Pancreas (tissue), 10 donors: Measurements from ENCODE around the gene RNFT2. TPM values are rescaled to one million over a fixed set of nuclear protein-coding genes. Genes with fewer than 3 reads are reported as not detected.

Experiments used
- ATAC-seq, 4 donors: fragments of 200-7000 bp; cut with Tn5 transposase; one replicate each; pipeline versions ENCODE4 v1.8.0 to v1.9.1; 2020; ENCODE audit warnings: mild to moderate bottlenecking in 4 of 4, moderate library complexity in 4 of 4
- DNase-seq, 6 donors: peaks; one replicate each; pipeline ENCODE4 v3.0.0-alpha.2; 2020
- FAIRE-seq: peaks from 2 replicates; lab custom pipeline; 2012; peaks lifted over from hg19 to GRCh38; lab: Jason Lieb, UNC
- H3K27ac ChIP-seq, 4 donors: fragments of 200-600 bp; sonication (generic); 1 replicate in 3 of 4; 2 replicates in 1 of 4; pipeline versions ENCODE4 v1.5.0 to v1.8.0; 2020
- H3K27me3 ChIP-seq, 4 donors: fragments of 200-600 bp; one replicate each; pipeline ENCODE4 v1.8.0; 2021
- H3K36me3 ChIP-seq, 3 donors: fragments of 200-600 bp; sonication (generic) in 1 of 3; one replicate each; pipeline versions ENCODE4 v1.5.0 to v1.8.0; 2020 to 2021
- H3K4me1 ChIP-seq, 3 donors: fragments of 200-600 bp; one replicate each; pipeline ENCODE4 v1.8.0; 2021
- H3K4me3 ChIP-seq, 4 donors: fragments of 200-600 bp; sonication (generic) in 2 of 4; one replicate each; pipeline versions ENCODE4 v1.5.0 to v1.8.0; 2020 to 2021
- H3K9me3 ChIP-seq, 4 donors: fragments of 200-600 bp; one replicate each; pipeline ENCODE4 v1.8.0; 2021
- WGBS, 2 donors: extraction: QIAGEN DNeasy Blood & Tissue Kit; methylation state at CpG; one replicate each; pipeline ENCODE4 v1.1.7; 2013; 5-methylcytosine and 5-hydroxymethylcytosine counted together
- intact Hi-C, 3 donors: fragments of 100-400 bp; cut with DNase I; formaldehyde crosslinking; loops; one replicate each; pipeline versions ENCODE4 v1.11.1 to v1.14.2; 2022
- polyA plus RNA-seq, 2 donors: library from polyadenylated mRNA; stranded (reverse); fragments of 200-250 nt; gene quantifications; one replicate each; pipeline ENCODE4 v1.2.3, GENCODE V29; 2013
- total RNA-seq, 6 donors: library from RNA; stranded (reverse); fragmentation: NEBNext Ultra II Directional in 4 of 6; extraction: Animal tissue kit (Norgen Biotek cat#: 25700) in 4 of 6; gene quantifications; one replicate each; pipeline versions ENCODE4 v1.2.1 to v1.2.4, GENCODE V29; 2021 to 2023
- TF ChIP-seq, protein P1 (sequence below), 4 donors: fragments of 200-600 bp; sonication (generic) in 3 of 4; IDR thresholded peaks; one replicate each; pipeline versions ENCODE4 v1.5.0 to v1.8.0; 2021; ENCODE audit warnings: antibody characterized with exemption in 4 of 4
- donor health status: healthy with polysubstance abuse.
- donor health status: DM: no; HTN: no; CAD: no; lungs with moderate emphysema.
- donor health status: DM: no; HTN: no; CAD: no.
- donor health status: control.
- donor health status: control.
- donor health status: Bipolar disorder and iron deficiency.
- donor health status: DM: yes; HTN: yes; CAD: no.
- donor health status: DM: no; HTN: no; CAD: no.
- donor health status: DM: no; HTN: no; CAD: no.
- donor health status: DM: yes; HTN: yes; CAD: no.

RNFT2 gene
- total and polyA plus RNA-seq, 8 donors: 0.51 to 2.6 (median 1.5) TPM

GRCh38 chr12:116882742-116883141 is 144.6 kb downstream of the RNFT2 start:
- H3K27ac ChIP-seq: no peak overlapping the region
- H3K27me3 ChIP-seq: peaks cover 0 to 35% (median 6%) of the 10 kb centered on the region in 4 donors
- ATAC-seq (peak in 1 of 4 donors; percentile 23), DNase-seq (no peak), FAIRE-seq (no peak)
- H3K4me1 ChIP-seq: peaks cover 0 to 18% (median 0%) of the 10 kb centered on the region in 3 donors
- no peaks in the 10 kb centered on the region for H3K9me3 ChIP-seq
- no peaks in the 10 kb centered on the region for H3K36me3 ChIP-seq
- H3K4me3 ChIP-seq: no peak overlapping the region
- TF ChIP-seq, protein P1, sequence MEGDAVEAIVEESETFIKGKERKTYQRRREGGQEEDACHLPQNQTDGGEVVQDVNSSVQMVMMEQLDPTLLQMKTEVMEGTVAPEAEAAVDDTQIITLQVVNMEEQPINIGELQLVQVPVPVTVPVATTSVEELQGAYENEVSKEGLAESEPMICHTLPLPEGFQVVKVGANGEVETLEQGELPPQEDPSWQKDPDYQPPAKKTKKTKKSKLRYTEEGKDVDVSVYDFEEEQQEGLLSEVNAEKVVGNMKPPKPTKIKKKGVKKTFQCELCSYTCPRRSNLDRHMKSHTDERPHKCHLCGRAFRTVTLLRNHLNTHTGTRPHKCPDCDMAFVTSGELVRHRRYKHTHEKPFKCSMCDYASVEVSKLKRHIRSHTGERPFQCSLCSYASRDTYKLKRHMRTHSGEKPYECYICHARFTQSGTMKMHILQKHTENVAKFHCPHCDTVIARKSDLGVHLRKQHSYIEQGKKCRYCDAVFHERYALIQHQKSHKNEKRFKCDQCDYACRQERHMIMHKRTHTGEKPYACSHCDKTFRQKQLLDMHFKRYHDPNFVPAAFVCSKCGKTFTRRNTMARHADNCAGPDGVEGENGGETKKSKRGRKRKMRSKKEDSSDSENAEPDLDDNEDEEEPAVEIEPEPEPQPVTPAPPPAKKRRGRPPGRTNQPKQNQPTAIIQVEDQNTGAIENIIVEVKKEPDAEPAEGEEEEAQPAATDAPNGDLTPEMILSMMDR (IDR thresholded peaks at IDR 0.05): no peak
- 27 to 31% methylated on average over 6 of the region's 6 CpGs for WGBS, 2 donors
- intact Hi-C loops: no loop called here

DNA sequence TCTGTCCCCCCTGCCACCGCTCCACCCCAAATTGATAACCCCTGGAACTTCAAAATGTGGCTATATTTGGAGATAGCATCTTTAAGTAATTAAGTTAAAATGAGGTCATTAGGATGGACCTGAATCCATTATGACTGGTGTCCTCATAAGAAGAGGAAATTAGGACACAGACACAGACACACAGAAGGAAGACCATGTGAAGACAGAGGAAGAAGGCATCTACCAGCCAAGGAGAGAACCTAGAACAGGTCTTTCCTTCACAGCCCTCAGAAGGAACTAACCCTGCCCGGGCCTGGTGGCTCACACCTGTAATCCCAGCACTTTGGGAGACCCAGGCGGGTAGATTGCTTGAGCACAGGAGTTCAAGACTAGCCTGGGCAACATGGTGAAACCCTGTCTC is 146.8 kb downstream of the RNFT2 start:
- Histone ChIP-seq H3K27ac (no peak overlapping the region), H3K4me1 (peaks cover 0 to 6% (median 0%) of the 10 kb centered on the region in 3 donors), H3K9me3 (no peaks in the 10 kb centered on the region), H3K36me3 (no peaks in the 10 kb centered on the region), H3K27me3 (peaks cover 0 to 14% (median under 1%) of the 10 kb centered on the region in 4 donors), H3K4me3 (no peak overlapping the region)
- TF ChIP-seq, protein P1 (IDR thresholded peaks at IDR 0.05): no peak
- ATAC-seq (no peak), DNase-seq (no peak), FAIRE-seq (no peak)
- 79 to 88% methylated on average over 3 of the region's 3 CpGs for WGBS, 2 donors
- intact Hi-C loops: no loop called here

DNA sequence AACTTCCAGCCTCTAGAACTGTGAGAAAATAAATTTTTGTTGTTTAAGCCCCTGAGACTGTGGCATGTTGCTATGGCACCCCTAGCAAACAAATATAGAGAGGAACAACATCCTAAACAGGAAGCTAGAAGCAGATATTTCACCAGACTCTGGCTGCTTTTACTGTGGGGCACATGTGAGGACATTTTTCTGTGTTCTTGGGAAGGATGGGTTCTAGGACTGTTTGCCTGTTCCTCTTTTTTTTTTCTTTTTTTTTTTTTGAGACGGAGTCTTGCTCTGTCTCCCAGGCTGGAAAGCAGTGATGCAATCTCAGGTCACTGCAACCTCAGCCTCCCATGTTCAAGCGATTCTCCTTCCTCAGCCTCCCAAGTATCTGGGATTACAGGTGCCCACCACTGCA is 147.4 kb downstream of the RNFT2 start:
- WGBS, 2 donors: 76 to 77% methylated on average over 2 of the region's 2 CpGs
- no peak for FAIRE-seq

DNA sequence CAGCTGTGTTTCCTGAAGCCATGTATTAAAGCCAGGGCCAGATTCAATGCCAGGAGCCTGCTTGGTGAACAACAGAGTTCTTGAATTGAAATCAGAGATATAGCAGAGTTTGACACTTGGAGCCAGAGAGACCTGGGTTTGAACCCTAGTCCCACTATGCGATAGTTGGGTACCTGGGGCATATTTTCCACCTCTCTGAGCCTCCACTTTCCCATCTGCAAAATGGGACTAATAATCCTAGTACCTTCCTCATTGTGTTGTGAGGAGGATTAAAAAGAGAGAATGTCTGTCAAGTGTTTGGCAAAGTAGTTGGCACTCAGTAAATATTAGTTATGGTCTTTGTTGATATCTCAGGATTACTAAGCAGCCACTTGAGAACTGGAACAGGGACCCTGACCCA is 149.1 kb downstream of the RNFT2 start:
- no peak for FAIRE-seq
- H3K4me3 ChIP-seq: no peak overlapping the region
- TF ChIP-seq, protein P1 (IDR thresholded peaks at IDR 0.05): no peak
- H3K9me3 ChIP-seq: no peaks in the 10 kb centered on the region
- no peak for DNase-seq
- no peak for ATAC-seq
- H3K27me3 ChIP-seq: peaks cover 0 to 8% (median 0%) of the 10 kb centered on the region in 4 donors
- no peak overlapping the region for H3K27ac ChIP-seq
- H3K36me3 ChIP-seq: no peaks in the 10 kb centered on the region
- H3K4me1 ChIP-seq: no peaks in the 10 kb centered on the region
- 71% methylated on average over 1 of the region's 1 CpG for WGBS, 2 donors
- intact Hi-C loops: no loop called here

More for the DNA sequence above, 147.4 kb downstream of the RNFT2 start:
- H3K27me3 ChIP-seq: peaks cover 0 to 9% (median 0%) of the 10 kb centered on the region in 4 donors
- H3K4me3 ChIP-seq: no peak overlapping the region
- TF ChIP-seq, protein P1 (IDR thresholded peaks at IDR 0.05): no peak
- H3K27ac ChIP-seq: no peak overlapping the region
- intact Hi-C loops: no loop called here
- peaks cover 0 to 6% (median 0%) of the 10 kb centered on the region in 3 donors for H3K4me1 ChIP-seq
- no peaks in the 10 kb centered on the region for H3K36me3 ChIP-seq
- ATAC-seq (no peak), DNase-seq (no peak)
- H3K9me3 ChIP-seq: no peaks in the 10 kb centered on the region

- no peaks in the 10 kb centered on the region for H3K36me3 ChIP-seq
- no peak for FAIRE-seq
- TF ChIP-seq, protein P1 (IDR thresholded peaks at IDR 0.05): no peak
- H3K27me3 ChIP-seq: peaks cover 0 to 3% (median 0%) of the 10 kb centered on the region in 4 donors
- H3K4me3 ChIP-seq: no peak overlapping the region
- ATAC-seq: no peak
- intact Hi-C loops: no loop called here
- no peaks in the 10 kb centered on the region for H3K4me1 ChIP-seq
- 61 to 67% methylated on average over 6 of the region's 6 CpGs for WGBS, 2 donors
- DNase-seq: no peak
- H3K9me3 ChIP-seq: no peaks in the 10 kb centered on the region
- no peak overlapping the region for H3K27ac ChIP-seq
Observed at GRCh38 chr12:116887897-116888296, 149.8 kb downstream of the RNFT2 start.
